DOHH2 (cell line): ENCODE results near the gene ATP9B.

Source experiments
- EZH2phosphoT487 ChIP-seq: fragments of 200-600 bp; sonication (generic); IDR thresholded peaks from 2 replicates; pipeline ENCODE4 v1.6.1; 2017; ENCODE audit warnings: borderline replicate concordance, mild to moderate bottlenecking, antibody characterized with exemption, low read length, moderate library complexity, mixed read lengths
- TF ChIP-seq, protein P1 (sequence below): fragments of 200-600 bp; sonication (generic); IDR thresholded peaks from one replicate; pipeline ENCODE4 v1.5.1; 2014; ENCODE audit warnings: antibody characterized with exemption, mild to moderate bottlenecking, low read depth, low read length; ENCODE audit not compliant: poor library complexity, severe bottlenecking

DNA sequence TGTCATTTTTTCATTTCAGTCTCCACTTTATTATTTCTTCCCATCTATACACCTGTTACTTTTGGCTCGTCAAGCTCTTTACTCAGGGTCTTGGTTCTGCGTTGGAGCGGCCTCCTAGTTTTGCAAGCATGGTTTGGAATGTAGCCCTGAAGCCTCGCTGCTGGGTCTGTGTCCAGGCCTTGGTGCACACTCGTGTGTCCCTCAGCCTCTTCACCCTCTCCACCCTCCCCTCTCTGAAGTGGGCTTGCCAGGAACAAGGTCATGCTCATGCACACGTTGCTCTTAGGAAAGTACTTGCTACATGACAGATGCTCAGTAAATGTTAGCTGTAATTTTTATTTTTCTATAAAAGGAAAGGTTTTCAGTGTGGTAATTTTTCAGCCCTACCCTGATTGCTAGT is 147.0 kb downstream of the ATP9B start:
- TF ChIP-seq, protein P1, sequence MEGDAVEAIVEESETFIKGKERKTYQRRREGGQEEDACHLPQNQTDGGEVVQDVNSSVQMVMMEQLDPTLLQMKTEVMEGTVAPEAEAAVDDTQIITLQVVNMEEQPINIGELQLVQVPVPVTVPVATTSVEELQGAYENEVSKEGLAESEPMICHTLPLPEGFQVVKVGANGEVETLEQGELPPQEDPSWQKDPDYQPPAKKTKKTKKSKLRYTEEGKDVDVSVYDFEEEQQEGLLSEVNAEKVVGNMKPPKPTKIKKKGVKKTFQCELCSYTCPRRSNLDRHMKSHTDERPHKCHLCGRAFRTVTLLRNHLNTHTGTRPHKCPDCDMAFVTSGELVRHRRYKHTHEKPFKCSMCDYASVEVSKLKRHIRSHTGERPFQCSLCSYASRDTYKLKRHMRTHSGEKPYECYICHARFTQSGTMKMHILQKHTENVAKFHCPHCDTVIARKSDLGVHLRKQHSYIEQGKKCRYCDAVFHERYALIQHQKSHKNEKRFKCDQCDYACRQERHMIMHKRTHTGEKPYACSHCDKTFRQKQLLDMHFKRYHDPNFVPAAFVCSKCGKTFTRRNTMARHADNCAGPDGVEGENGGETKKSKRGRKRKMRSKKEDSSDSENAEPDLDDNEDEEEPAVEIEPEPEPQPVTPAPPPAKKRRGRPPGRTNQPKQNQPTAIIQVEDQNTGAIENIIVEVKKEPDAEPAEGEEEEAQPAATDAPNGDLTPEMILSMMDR, result no peak
- no peak for TF ChIP-seq EZH2phosphoT487
